NCI-H774 (cell line): Measurements from ENCODE around the gene OR3A3.
"Not testable (repeated sequence)": the region's sequence is repeated elsewhere in the genome, so short reads cannot be mapped to it uniquely, and the experiment has no call there.

Experiments used
- DNase-seq: peaks from one replicate; lab custom pipeline; 2025; lab: John Stamatoyannopoulos, UW

OR3A3 gene

GRCh38 chr17:3411070-3411469 is at the start of gene OR3A3:
Gene OR3A3 (plus strand): TSS chr17:3411370.
- no peak for DNase-seq

GRCh38 chr17:3371167-3371566 is 40.0 kb upstream of the OR3A3 start:
- not testable (repeated sequence) for DNase-seq

DNA sequence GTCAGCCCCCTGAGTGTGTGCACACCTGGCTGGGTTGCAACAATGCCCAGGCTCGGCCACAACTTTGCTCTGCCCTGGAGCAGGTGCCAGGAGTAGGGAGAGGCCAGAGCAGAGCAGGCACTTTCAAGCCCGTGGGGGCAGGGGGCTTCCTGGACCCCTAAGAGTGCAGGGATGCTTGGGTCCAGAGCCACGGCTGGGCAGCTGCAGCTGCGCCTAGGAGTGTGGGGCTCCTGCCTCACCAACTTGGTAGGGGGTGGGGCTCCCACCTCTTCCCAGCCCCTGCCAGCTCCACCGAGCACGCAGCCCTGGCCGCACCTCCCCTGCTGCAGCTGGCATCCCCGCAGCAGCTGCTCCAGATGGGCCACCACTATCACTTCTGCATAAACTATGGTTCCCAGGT is 32.8 kb upstream of the OR3A3 start:
- DNase-seq, result no peak

- no peak for DNase-seq
Measured at GRCh38 chr17:3381957-3382356, 29.2 kb upstream of the OR3A3 start.

DNA sequence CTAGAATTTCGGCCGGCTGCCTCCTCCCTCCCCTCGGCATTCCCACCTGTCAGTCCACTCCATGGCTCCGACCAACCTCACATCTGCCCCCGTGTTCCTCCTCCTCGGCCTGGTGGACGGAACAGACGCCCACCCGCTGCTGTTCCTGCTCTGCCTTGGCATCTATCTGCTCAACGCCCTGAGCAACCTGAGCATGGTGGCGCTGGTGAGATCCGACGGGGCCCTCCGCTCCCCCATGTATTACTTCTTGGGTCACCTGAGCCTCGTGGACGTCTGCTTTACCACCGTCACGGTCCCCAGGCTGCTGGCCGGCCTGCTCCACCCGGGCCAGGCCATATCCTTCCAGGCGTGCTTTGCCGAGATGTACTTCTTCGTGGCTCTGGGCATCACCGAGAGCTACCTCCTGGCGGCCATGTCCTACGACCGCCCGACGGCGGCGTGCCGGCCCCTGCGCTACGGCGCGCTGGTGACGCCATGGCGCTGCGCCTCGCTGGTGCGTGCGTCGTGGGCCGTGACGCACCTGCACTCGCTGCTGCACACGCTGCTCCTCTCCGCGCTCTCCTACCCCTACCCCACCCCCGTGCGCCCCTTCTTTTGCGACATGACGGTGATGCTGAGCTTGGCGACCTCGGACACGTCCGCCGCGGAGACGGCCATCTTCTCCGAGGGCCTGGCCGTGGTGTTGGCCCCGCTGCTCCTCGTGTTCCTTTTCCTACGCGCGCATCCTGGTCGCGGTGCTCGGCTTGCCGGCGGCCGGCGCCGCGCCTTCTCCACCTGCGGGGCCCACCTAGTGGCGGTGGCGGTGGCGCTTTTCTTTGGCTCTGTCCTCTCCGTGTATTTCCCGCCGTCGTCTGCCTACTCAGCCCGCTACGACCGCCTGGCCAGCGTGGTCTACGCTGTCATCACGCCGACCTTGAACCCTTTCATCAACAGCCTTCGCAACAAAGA is 25.0 kb upstream of the OR3A3 start, which contains the start of gene OR3A2:
TSS of gene OR3A2 (minus strand) at position 440 of the 948 bp plus-strand sequence.
- DNase-seq, result no peak

DNA sequence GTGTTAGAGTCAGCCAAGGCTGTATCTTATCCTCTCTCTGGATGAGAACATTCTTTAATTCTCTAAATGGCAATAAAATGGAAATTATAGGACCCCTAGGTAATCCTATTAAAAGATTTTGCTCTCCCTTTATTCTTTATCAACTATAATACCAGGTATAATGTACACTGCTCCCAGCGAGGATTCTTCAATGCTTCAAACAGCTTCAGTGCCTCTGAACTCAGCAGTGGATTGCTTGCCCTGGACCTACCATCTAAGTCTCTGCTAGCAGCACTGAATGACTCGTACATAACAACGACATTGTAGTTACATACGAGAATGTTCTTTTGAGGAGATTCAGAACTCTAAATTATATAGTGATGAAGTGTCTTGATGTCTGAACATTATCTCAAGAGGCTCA is 21.4 kb upstream of the OR3A3 start:
- no peak for DNase-seq

DNA sequence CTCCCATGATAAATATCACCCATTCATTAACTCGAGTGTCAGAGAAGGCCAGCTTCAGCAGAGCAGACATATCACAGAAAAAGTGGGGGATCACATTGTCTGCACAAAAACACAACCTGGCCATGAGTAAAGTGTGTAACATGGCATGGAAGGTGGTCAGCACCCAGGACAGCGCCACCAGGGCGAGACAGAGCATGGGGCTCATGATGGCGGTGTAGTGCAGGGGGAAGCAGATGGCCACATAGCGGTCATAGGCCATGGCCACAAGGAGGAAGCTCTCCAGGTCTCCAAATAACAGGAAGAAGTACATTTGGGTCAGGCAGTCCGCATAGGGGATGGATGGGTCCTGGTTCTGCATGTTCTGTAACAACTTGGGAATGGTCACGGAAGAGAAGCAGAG is 13.4 kb upstream of the OR3A3 start:
- DNase-seq, result not testable (repeated sequence)

- no peak for DNase-seq
Measured at GRCh38 chr17:3398310-3398709, 12.9 kb upstream of the OR3A3 start, which contains the start of gene OR1E1. Gene OR1E1 (minus strand): TSS chr17:3398410. CDS start chr17:3398410, 0 bp downstream.

GRCh38 chr17:3400055-3400454 is 11.1 kb upstream of the OR3A3 start:
- DNase-seq, result no peak

- DNase-seq, result no peak
Measured at GRCh38 chr17:3401786-3402185, 9.4 kb upstream of the OR3A3 start.

- DNase-seq, result not testable (repeated sequence)
Measured at GRCh38 chr17:3403856-3404255, 7.3 kb upstream of the OR3A3 start.

- not testable (repeated sequence) for DNase-seq
Measured at GRCh38 chr17:3412216-3412615, 1.0 kb downstream of the OR3A3 start.

- DNase-seq, result no peak
Measured at GRCh38 chr17:3415610-3416009, 4.4 kb downstream of the OR3A3 start.

GRCh38 chr17:3418222-3418621 is 7.1 kb downstream of the OR3A3 start:
- DNase-seq, result no peak

DNA sequence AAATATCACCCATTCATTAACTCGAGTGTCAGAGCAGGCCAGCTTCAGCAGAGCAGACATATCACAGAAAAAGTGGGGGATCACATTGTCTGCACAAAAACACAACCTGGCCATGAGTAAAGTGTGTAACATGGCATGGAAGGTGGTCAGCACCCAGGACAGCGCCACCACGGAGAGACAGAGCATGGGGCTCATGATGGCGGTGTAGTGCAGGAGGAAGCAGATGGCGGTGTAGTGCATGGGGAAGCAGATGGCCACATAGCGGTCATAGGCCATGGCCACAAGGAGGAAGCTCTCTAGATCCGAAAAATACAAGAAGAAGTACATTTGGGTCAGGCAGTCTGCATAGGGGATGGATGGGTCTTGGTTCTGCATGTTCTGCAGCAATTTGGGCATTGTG is 22.0 kb downstream of the OR3A3 start:
- not testable (repeated sequence) for DNase-seq

DNA sequence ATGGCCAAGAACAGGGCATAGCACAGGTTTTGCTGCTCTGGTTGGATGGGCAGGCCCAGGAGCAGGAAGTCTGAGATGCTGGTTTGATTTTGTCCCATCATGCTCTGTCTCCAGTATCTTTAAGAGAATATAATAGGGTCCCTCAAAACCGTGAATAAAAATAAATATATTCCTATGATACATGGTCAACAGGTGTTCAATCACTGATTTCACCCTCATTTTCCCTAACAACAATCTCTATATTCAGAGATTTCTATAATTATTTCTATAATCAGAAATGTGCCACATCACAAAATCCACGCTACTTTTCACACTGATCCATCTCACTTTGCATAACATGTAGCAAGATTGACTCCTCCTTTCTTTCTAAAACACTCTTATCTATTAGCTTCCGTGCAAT is 22.6 kb downstream of the OR3A3 start, which contains the start of gene OR1E2:
TSS of gene OR1E2 (minus strand) at position 101 of the 400 bp plus-strand sequence. CDS start at position 101, 0 bp downstream.
- no peak for DNase-seq

DNA sequence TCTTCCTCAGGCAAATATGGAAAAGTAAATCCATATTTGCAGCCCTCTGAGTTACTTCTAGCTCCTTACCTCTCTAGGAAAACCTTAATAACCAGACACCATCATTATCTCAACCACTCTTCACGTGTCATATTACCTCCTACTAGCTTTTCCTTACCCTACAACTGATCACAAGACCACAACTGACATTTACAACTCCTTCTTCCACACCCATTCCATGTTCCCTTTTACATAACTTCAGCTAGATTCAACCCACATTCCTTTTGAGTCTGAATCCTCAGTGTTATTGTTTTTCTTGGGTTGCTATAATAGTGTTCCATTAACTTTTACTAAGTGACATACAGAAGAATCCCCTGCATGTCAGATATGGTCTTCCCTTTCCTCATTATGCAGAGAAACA is 27.2 kb downstream of the OR3A3 start:
- no peak for DNase-seq

- DNase-seq, result no peak
Measured at GRCh38 chr17:3440451-3440850, 29.3 kb downstream of the OR3A3 start.

- DNase-seq, result no peak
Measured at GRCh38 chr17:3447625-3448024, 36.5 kb downstream of the OR3A3 start.

- DNase-seq, result no peak
Measured at GRCh38 chr17:3448059-3448665, 37.0 kb downstream of the OR3A3 start.

- DNase-seq, result not testable (repeated sequence)
Measured at GRCh38 chr17:3466355-3466754, 55.2 kb downstream of the OR3A3 start.

- no peak for DNase-seq
Measured at GRCh38 chr17:3469529-3469928, 58.4 kb downstream of the OR3A3 start.

- no peak for DNase-seq
Measured at GRCh38 chr17:3471599-3471998, 60.4 kb downstream of the OR3A3 start, which contains the start of gene SPATA22. Gene SPATA22 (minus strand): TSS chr17:3471819. CDS start chr17:3469325, 2,494 bp downstream.
